ENCODE results near the gene KCNG1. TPM values are rescaled to one million over a fixed set of nuclear protein-coding genes. Genes with fewer than 3 reads are reported as not detected.

KCNG1 gene
- not detected for total RNA-seq
- polyA plus RNA-seq = under 1 TPM in 2 of 4 donors, not detected in 2; 0.24 to 0.27 TPM

GRCh38 chr20:51022803-51023616 lies at the start of gene KCNG1:
TSS of gene KCNG1 (minus strand) at chr20:51023107. CDS start at chr20:51010338, 12,769 bp downstream.
- Mint-ChIP-seq H3K4me3 (peak within 1 kb of the TSS in 3 of 4 donors; percentile 51 to 81 (median 70)), H3K9me3 (peaks cover 0 to 6% (median 0%) of the 10 kb centered on the region in 7 donors), H3K4me1 (peaks cover 0 to 14% (median 5%) of the 10 kb centered on the region in 4 donors), H3K36me3 (no peaks in the 10 kb centered on the region), H3K27me3 (peaks cover 63% of the 10 kb centered on the region), H3K27ac (no peak within 1 kb of the TSS)
- H3K27ac ChIP-seq (ENCODE audit: insufficient read depth, low read length, poor library complexity, severe bottlenecking) = no peak within 1 kb of the TSS
- DNase-seq (peak in 1 of 3 donors; percentile 48), ATAC-seq (ENCODE audit: low read depth in 2 of 2) (peak in 1 of 2 donors; percentile 32)
- H3K36me3 ChIP-seq (ENCODE audit: control insufficient read depth, insufficient read depth, low read length) = no peaks in the 10 kb centered on the region
- H3K9me3 ChIP-seq (ENCODE audit: control insufficient read depth in 2 of 2, low read length in 2 of 2) = no peaks in the 10 kb centered on the region
- peaks cover 8% of the 10 kb centered on the region for H3K4me1 ChIP-seq (ENCODE audit: control insufficient read depth, insufficient read depth, low read length, poor library complexity, severe bottlenecking)
- H3K4me3 ChIP-seq (ENCODE audit: low read depth, low read length) = no peak within 1 kb of the TSS
- peaks cover 12% of the 10 kb centered on the region for H3K27me3 ChIP-seq (ENCODE audit: control insufficient read depth, insufficient read depth, low read length)

GRCh38 chr20:51070621-51071020 lies 47.7 kb upstream of the KCNG1 start:
- peaks cover 0 to 5% of the 10 kb centered on the region in 2 experiments for H3K9me3 ChIP-seq (ENCODE audit: control insufficient read depth in 2 of 2, low read length in 2 of 2)
- DNase-seq = no peak
- no peak overlapping the region for H3K4me3 Mint-ChIP-seq
- no peaks in the 10 kb centered on the region for H3K36me3 Mint-ChIP-seq
- no peaks in the 10 kb centered on the region for H3K4me1 Mint-ChIP-seq
- no peak overlapping the region for H3K27ac ChIP-seq (ENCODE audit: insufficient read depth, low read length, poor library complexity, severe bottlenecking)
- no peak overlapping the region for H3K27ac Mint-ChIP-seq
- peaks cover 0 to 3% (median 0%) of the 10 kb centered on the region in 7 donors for H3K9me3 Mint-ChIP-seq
- ATAC-seq (ENCODE audit: low read depth in 2 of 2) = no peak
- H3K4me3 ChIP-seq (ENCODE audit: low read depth, low read length) = no peak overlapping the region
- H3K4me1 ChIP-seq (ENCODE audit: control insufficient read depth, insufficient read depth, low read length, poor library complexity, severe bottlenecking) = no peaks in the 10 kb centered on the region
- peaks cover 48% of the 10 kb centered on the region for H3K27me3 Mint-ChIP-seq
- no peaks in the 10 kb centered on the region for H3K36me3 ChIP-seq (ENCODE audit: control insufficient read depth, insufficient read depth, low read length)
- peaks cover 5% of the 10 kb centered on the region for H3K27me3 ChIP-seq (ENCODE audit: control insufficient read depth, insufficient read depth, low read length)

GRCh38 chr20:51067792-51068191 lies 44.9 kb upstream of the KCNG1 start:
- Mint-ChIP-seq H3K4me3 (no peak overlapping the region), H3K27me3 (peaks cover 35% of the 10 kb centered on the region)
- no peak for ATAC-seq (ENCODE audit: low read depth in 2 of 2)

GRCh38 chr20:51065615-51066014 lies 42.7 kb upstream of the KCNG1 start:
- no peaks in the 10 kb centered on the region for H3K9me3 ChIP-seq (ENCODE audit: control insufficient read depth in 2 of 2, low read length in 2 of 2)
- Mint-ChIP-seq H3K36me3 (no peaks in the 10 kb centered on the region), H3K27ac (no peak overlapping the region), H3K4me1 (no peaks in the 10 kb centered on the region), H3K4me3 (no peak overlapping the region), H3K27me3 (peaks cover 24% of the 10 kb centered on the region), H3K9me3 (peaks cover 0 to 4% (median 0%) of the 10 kb centered on the region in 7 donors)
- ATAC-seq (ENCODE audit: low read depth in 2 of 2) (no peak), DNase-seq (no peak)
- H3K4me3 ChIP-seq (ENCODE audit: low read depth, low read length) = no peak overlapping the region
- peaks cover 3% of the 10 kb centered on the region for H3K27me3 ChIP-seq (ENCODE audit: control insufficient read depth, insufficient read depth, low read length)
- H3K27ac ChIP-seq (ENCODE audit: insufficient read depth, low read length, poor library complexity, severe bottlenecking) = no peak overlapping the region
- no peaks in the 10 kb centered on the region for H3K36me3 ChIP-seq (ENCODE audit: control insufficient read depth, insufficient read depth, low read length)
- H3K4me1 ChIP-seq (ENCODE audit: control insufficient read depth, insufficient read depth, low read length, poor library complexity, severe bottlenecking) = no peaks in the 10 kb centered on the region

More at GRCh38 chr20:51067792-51068191, 44.9 kb upstream of the KCNG1 start:
- Histone ChIP-seq H3K4me3 (ENCODE audit: low read depth, low read length) (no peak overlapping the region), H3K27ac (ENCODE audit: insufficient read depth, low read length, poor library complexity, severe bottlenecking) (no peak overlapping the region), H3K27me3 (ENCODE audit: control insufficient read depth, insufficient read depth, low read length) (peaks cover 5% of the 10 kb centered on the region), H3K36me3 (ENCODE audit: control insufficient read depth, insufficient read depth, low read length) (no peaks in the 10 kb centered on the region), H3K4me1 (ENCODE audit: control insufficient read depth, insufficient read depth, low read length, poor library complexity, severe bottlenecking) (no peaks in the 10 kb centered on the region), H3K9me3 (ENCODE audit: control insufficient read depth in 2 of 2, low read length in 2 of 2) (no peaks in the 10 kb centered on the region)
- Mint-ChIP-seq H3K9me3 (peaks cover 0 to 4% (median 0%) of the 10 kb centered on the region in 7 donors), H3K4me1 (no peaks in the 10 kb centered on the region), H3K27ac (no peak overlapping the region), H3K36me3 (no peaks in the 10 kb centered on the region)
- DNase-seq = no peak

GRCh38 chr20:51064137-51064536 lies 41.2 kb upstream of the KCNG1 start:
- no peaks in the 10 kb centered on the region for H3K36me3 Mint-ChIP-seq
- H3K27ac Mint-ChIP-seq = no peak overlapping the region
- no peak overlapping the region for H3K27ac ChIP-seq (ENCODE audit: insufficient read depth, low read length, poor library complexity, severe bottlenecking)
- H3K4me3 ChIP-seq (ENCODE audit: low read depth, low read length) = no peak overlapping the region
- no peaks in the 10 kb centered on the region for H3K36me3 ChIP-seq (ENCODE audit: control insufficient read depth, insufficient read depth, low read length)
- H3K27me3 Mint-ChIP-seq = peaks cover 23% of the 10 kb centered on the region
- H3K4me1 ChIP-seq (ENCODE audit: control insufficient read depth, insufficient read depth, low read length, poor library complexity, severe bottlenecking) = no peaks in the 10 kb centered on the region
- ATAC-seq (ENCODE audit: low read depth in 2 of 2) (no peak), DNase-seq (no peak)
- no peaks in the 10 kb centered on the region for H3K4me1 Mint-ChIP-seq
- H3K9me3 ChIP-seq (ENCODE audit: control insufficient read depth in 2 of 2, low read length in 2 of 2) = no peaks in the 10 kb centered on the region
- H3K27me3 ChIP-seq (ENCODE audit: control insufficient read depth, insufficient read depth, low read length) = peaks cover 6% of the 10 kb centered on the region
- H3K4me3 Mint-ChIP-seq = no peak overlapping the region
- peaks cover 0 to 4% (median 0%) of the 10 kb centered on the region in 7 donors for H3K9me3 Mint-ChIP-seq

GRCh38 chr20:51062065-51062464 lies 39.2 kb upstream of the KCNG1 start:
- H3K9me3 ChIP-seq (ENCODE audit: control insufficient read depth in 2 of 2, low read length in 2 of 2) = no peaks in the 10 kb centered on the region
- H3K36me3 ChIP-seq (ENCODE audit: control insufficient read depth, insufficient read depth, low read length) = no peaks in the 10 kb centered on the region
- Mint-ChIP-seq H3K27me3 (peaks cover 17% of the 10 kb centered on the region), H3K36me3 (no peaks in the 10 kb centered on the region), H3K27ac (no peak overlapping the region), H3K4me1 (no peaks in the 10 kb centered on the region), H3K4me3 (no peak overlapping the region), H3K9me3 (peaks cover 0 to 4% (median 0%) of the 10 kb centered on the region in 7 donors)
- H3K27me3 ChIP-seq (ENCODE audit: control insufficient read depth, insufficient read depth, low read length) = peaks cover 5% of the 10 kb centered on the region
- H3K27ac ChIP-seq (ENCODE audit: insufficient read depth, low read length, poor library complexity, severe bottlenecking) = no peak overlapping the region
- DNase-seq (no peak), ATAC-seq (ENCODE audit: low read depth in 2 of 2) (no peak)
- no peaks in the 10 kb centered on the region for H3K4me1 ChIP-seq (ENCODE audit: control insufficient read depth, insufficient read depth, low read length, poor library complexity, severe bottlenecking)
- no peak overlapping the region for H3K4me3 ChIP-seq (ENCODE audit: low read depth, low read length)

GRCh38 chr20:51061418-51062045 lies 38.6 kb upstream of the KCNG1 start:
- H3K27me3 Mint-ChIP-seq = peaks cover 17% of the 10 kb centered on the region

More at GRCh38 chr20:51061418-51062045, 38.6 kb upstream of the KCNG1 start:
- H3K9me3 ChIP-seq (ENCODE audit: control insufficient read depth in 2 of 2, low read length in 2 of 2) = no peaks in the 10 kb centered on the region
- no peaks in the 10 kb centered on the region for H3K36me3 ChIP-seq (ENCODE audit: control insufficient read depth, insufficient read depth, low read length)
- ATAC-seq (ENCODE audit: low read depth in 2 of 2) = no peak
- Mint-ChIP-seq H3K4me3 (no peak overlapping the region), H3K4me1 (no peaks in the 10 kb centered on the region), H3K27ac (no peak overlapping the region), H3K36me3 (no peaks in the 10 kb centered on the region), H3K9me3 (peaks cover 0 to 4% (median 0%) of the 10 kb centered on the region in 7 donors)
- H3K27me3 ChIP-seq (ENCODE audit: control insufficient read depth, insufficient read depth, low read length) = peaks cover 5% of the 10 kb centered on the region
- no peak for DNase-seq
- H3K4me3 ChIP-seq (ENCODE audit: low read depth, low read length) = no peak overlapping the region
- no peaks in the 10 kb centered on the region for H3K4me1 ChIP-seq (ENCODE audit: control insufficient read depth, insufficient read depth, low read length, poor library complexity, severe bottlenecking)
- no peak overlapping the region for H3K27ac ChIP-seq (ENCODE audit: insufficient read depth, low read length, poor library complexity, severe bottlenecking)
